Tibial nerve (tissue), 4 donors: Measurements from ENCODE around the gene C11orf58.

Experiments used
- EP300 ChIP-seq, 2 donors: sonication (generic); formaldehyde crosslinking; IDR thresholded peaks; one replicate each; pipeline ENCODE4 v1.6.1; 2017; ENCODE audit warnings: antibody characterized with exemption in 2 of 2, mild to moderate bottlenecking in 1 of 2
- POLR2A ChIP-seq, 2 donors: fragments of 450-650 bp; IDR thresholded peaks; one replicate each; pipeline ENCODE4 v1.6.1; 2017; ENCODE audit warnings: antibody characterized with exemption in 2 of 2, mild to moderate bottlenecking in 2 of 2, moderate library complexity in 2 of 2
- TF ChIP-seq, protein P1 (sequence below), 5 experiments: fragments of 200-600 bp in 3 of 5; fragments of 450-650 bp in 2 of 5; sonication (generic) in 3 of 5; IDR thresholded peaks; one replicate each; pipeline ENCODE4 v1.5.1; 2016 to 2019; ENCODE audit warnings: antibody characterized with exemption in 5 of 5, mild to moderate bottlenecking in 3 of 5, moderate library complexity in 2 of 5

DNA sequence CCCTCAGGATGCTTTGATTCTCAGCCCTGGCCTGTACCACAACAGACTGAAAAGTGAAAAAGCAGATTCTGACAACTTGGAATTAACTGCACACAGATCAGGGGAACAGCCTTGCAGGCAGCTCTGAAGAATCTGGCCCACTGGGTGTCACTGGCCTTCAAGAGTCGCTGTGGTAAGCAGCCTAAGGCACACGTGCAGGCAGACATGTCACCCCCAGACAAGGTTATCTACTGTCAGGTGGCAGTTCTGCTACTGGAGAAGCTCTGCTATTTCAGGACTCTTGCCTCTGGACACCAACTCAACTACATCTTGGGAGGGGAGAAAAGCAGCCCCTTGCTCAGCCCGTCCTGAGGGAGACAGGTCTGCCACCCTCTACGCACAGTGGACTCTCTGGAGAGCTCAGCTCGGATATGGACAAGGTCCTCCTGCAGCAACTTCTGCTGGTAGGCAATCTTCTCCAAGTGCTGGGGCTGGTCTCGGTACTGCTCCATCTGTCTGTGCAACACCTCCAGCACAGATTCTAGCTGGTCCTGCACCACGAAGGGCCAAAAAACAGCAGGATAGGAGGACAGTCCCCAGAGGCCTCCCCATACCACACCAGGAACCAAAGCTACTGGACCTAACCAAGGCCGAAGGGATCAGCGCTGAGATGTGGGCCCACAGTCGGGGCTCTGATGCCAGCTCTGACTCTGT lies 63.0 kb downstream of the C11orf58 start:
- TF ChIP-seq POLR2A (IDR thresholded peaks at IDR 0.05) (no peak), EP300 (IDR thresholded peaks at IDR 0.05) (no peak)
- TF ChIP-seq, protein P1, sequence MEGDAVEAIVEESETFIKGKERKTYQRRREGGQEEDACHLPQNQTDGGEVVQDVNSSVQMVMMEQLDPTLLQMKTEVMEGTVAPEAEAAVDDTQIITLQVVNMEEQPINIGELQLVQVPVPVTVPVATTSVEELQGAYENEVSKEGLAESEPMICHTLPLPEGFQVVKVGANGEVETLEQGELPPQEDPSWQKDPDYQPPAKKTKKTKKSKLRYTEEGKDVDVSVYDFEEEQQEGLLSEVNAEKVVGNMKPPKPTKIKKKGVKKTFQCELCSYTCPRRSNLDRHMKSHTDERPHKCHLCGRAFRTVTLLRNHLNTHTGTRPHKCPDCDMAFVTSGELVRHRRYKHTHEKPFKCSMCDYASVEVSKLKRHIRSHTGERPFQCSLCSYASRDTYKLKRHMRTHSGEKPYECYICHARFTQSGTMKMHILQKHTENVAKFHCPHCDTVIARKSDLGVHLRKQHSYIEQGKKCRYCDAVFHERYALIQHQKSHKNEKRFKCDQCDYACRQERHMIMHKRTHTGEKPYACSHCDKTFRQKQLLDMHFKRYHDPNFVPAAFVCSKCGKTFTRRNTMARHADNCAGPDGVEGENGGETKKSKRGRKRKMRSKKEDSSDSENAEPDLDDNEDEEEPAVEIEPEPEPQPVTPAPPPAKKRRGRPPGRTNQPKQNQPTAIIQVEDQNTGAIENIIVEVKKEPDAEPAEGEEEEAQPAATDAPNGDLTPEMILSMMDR (IDR thresholded peaks at IDR 0.05): no peak
